ENCODE measurements around the gene TENM3.

GRCh38 chr4:182627996-182628395 is 384.8 kb downstream of the TENM3 start:
- no peak for TF ChIP-seq CTCF (IDR thresholded peaks at IDR 0.05)
- TF ChIP-seq ATF3 (CRISPR knock-in tag; conservative IDR thresholded peaks at IDR 0.05), result no peak
- no peak for TF ChIP-seq SMAD3 (CRISPR knock-in tag; IDR thresholded peaks at IDR 0.05; ENCODE audit: borderline replicate concordance)
- TF ChIP-seq E2F5 (CRISPR knock-in tag; IDR thresholded peaks at IDR 0.05), result no peak
- no peak for TF ChIP-seq FOXP4 (CRISPR knock-in tag; IDR thresholded peaks at IDR 0.05)
- no peak for TF ChIP-seq ZNF138 (CRISPR knock-in tag; conservative IDR thresholded peaks at IDR 0.05)
- no peak for TF ChIP-seq ZNF219 (CRISPR knock-in tag; IDR thresholded peaks at IDR 0.05; ENCODE audit: borderline replicate concordance)
- no peak for TF ChIP-seq IRF2 (CRISPR knock-in tag; IDR thresholded peaks at IDR 0.05; ENCODE audit: borderline replicate concordance, low read depth)
- TF ChIP-seq JUN (CRISPR knock-in tag; IDR thresholded peaks at IDR 0.05), result no peak
- TF ChIP-seq ATF1 (CRISPR knock-in tag; IDR thresholded peaks at IDR 0.05), result no peak
- no peak for TF ChIP-seq ZNF121 (CRISPR knock-in tag; IDR thresholded peaks at IDR 0.05)
- no peak for TF ChIP-seq ESRRA (CRISPR knock-in tag; IDR thresholded peaks at IDR 0.05; ENCODE audit: borderline replicate concordance)
